GM21723 (cell line): ENCODE results near the gene RBBP4.

ENCODE experiments used
- ATAC-seq: cut with Tn5 transposase; IDR thresholded peaks from one replicate; pipeline ENCODE4 v1.9.1; 2021; ENCODE audit warnings: mild to moderate bottlenecking, moderate library complexity; ENCODE audit not compliant: unreplicated experiment

The RBBP4 gene

GRCh38 chr1:32717503-32717902 lies 66.5 kb downstream of the RBBP4 start:
- no peak for ATAC-seq

GRCh38 chr1:32718036-32718435 lies 67.0 kb downstream of the RBBP4 start:
- no peak for ATAC-seq

DNA sequence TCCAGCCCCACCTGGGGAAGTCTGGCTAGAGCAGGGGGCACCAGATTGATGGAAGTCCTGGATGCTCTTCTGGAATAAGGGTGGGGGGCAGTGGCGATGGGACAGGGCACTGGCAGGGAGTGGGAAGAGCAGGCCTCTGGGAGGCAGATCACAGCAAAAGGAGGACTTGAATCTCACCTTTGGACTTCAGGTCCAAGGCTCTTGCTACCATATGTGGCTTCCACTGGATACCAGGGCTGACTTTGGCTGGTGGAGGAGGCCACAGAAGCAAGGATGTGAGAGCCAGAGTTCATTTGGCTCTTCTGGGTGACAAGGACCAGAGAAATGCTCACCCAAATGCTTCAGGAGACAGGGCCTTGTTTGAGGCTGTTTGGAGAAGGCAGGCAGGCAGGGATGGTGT lies 67.5 kb downstream of the RBBP4 start:
- ATAC-seq = no peak

DNA sequence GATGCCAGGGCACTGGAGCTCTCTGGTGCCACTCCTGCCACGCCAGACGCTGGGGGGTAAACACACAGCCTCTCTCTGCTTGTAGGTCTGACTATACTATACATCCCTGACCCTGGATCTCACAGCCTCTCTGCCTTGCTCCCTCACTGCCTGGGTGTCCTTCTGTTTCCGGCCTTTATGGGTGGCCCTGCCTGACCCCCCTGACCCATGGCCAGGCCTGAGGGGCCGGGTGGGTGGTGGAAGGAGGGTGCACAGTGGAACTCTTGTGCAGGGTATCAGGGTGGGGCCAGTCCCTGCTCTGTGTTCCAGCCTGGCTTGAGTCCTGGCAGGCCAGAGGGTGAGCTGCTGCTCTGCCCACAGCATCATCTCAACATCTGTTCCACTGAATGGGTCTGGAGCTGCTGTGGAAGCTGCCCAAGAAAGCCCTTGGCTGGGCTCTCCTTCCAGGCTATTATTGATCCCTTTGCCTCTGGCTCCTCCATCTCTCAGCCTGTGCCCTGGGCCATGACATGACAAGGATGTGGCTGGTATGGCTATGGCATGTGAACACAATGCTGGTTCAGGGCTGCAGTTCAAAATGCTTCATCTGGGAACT lies 68.8 kb downstream of the RBBP4 start:
- ATAC-seq = no peak

- no peak for ATAC-seq
These were observed 73.9 kb downstream of the RBBP4 start for GRCh38 chr1:32724678-32725614.

DNA sequence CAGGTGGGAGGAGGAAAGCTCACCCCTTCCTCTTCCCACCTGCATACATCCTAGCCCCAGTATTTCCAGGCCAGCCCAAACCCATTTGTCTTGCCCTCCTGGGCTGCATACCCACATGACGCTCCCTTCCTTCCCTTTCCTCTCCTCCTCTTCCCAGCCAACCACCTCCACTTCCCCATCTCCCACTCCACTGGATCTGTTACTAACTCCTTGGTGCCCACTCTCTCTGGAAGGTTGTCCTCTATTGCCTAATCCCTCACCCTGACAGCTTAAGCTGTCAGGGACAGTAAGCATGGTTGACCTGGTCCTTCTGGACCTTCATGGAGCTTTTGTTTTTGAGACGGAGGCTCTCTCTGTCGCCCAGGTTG lies 74.6 kb downstream of the RBBP4 start:
- ATAC-seq = no peak

DNA sequence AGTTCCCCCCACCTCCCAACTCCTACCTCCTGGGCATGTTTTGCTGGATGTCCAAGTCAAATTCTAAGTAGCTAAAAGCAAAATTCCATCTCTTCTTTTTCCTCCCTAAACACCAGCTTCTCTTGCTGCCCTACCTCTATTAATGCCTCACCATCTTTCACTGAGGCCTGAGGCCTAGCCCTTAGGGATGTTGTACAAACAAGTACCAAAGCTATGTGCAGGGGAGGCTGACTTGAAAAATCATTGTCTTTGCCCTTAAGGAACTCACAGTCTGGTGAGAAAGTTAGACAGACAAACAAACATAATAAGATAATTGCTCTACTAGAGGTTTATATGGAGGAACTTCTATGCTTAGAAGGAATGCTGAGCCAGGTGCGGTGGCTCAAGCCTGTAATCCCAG lies 76.9 kb downstream of the RBBP4 start:
- no peak for ATAC-seq

DNA sequence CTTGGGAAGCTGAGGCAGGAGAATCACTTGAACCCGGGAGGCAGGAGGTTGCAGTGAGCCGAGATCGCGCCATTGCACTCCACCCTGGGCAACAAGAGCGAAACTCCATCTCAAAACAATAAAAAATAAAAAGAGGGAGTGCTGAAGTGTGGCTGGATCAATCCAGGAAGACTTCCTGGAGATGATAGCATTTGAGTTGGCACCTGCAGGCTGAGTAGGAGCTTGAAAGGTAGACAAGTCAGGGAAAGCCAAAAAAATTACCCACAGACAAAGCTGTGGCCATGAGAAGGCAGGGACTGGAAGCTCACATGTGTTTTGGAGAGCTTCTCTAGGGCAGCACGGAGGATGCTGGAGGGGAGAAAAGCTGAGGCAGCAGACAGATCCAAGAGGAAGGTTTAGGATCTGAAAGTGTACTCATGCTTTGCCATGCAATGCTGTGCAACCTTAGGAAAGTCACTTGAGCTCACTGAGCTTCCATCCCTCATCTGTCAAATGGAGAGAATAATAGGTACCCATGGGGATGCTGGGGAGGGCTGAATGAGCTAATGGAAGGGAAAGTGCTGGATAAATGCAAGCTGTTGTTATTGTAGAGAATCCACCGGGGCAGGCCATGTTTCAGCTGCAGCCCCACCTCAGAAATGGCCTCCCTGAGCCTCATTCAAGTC lies 77.5 kb downstream of the RBBP4 start:
- ATAC-seq = no peak

DNA sequence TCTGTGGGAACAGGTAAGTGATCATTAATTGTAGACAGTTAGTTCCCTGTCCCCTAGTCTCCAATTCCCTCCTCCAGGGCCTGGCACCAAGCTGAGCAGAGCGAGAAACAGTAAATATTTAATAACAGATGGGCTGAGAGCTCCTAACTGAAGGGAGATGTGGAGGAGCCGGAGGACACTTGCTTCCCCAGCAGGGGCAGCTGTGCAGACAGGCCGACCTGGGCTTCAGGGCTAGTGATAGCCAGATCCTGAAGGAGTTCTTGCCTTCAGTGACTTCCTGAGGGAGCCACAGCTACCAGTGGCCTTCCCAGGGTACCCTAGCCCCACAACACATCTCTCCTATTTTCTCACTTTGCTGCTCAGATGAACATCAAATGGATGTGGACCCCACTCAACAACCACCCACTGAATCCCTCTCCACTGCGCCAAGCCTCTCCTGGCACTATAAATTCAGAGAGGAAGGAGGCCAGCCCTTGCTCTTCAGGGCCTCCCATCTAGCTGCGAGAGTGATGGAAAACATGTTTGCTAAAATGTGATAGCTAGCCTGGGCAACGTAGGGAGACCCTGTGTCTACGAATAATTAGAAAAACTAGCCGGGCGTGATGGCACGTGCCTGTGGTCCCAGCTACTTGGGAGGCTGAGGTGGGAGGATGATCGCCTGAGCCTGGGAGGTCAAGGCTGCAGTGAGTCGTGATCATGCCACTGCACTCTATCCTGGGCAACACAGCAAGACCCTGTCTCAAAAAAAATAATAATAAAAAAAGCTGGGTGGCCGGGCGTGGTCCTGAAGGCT lies 78.4 kb downstream of the RBBP4 start:
- no peak for ATAC-seq

GRCh38 chr1:32733582-32734321 lies 82.7 kb downstream of the RBBP4 start:
- no peak for ATAC-seq
